Ovary (tissue), 3 donors: ENCODE measurements around the gene MAP1A.
"Not testable (repeated sequence)": the region's sequence is repeated elsewhere in the genome, so short reads cannot be mapped to it uniquely, and the experiment has no call there.

Experiments used
- CTCF ChIP-seq, 3 donors: fragments of 450-650 bp in 2 of 3; fragments of 200-600 bp in 1 of 3; IDR thresholded peaks; one replicate each; pipeline versions ENCODE4 v1.5.1 to v1.8.0; 2016 to 2022; ENCODE audit warnings: antibody characterized with exemption in 3 of 3, mild to moderate bottlenecking in 1 of 3
- POLR2A ChIP-seq: fragments of 450-650 bp; IDR thresholded peaks from one replicate; pipeline ENCODE4 v1.6.1; 2017; ENCODE audit warnings: antibody characterized with exemption, mild to moderate bottlenecking, moderate library complexity
- donor health status: DM: no; HTN: no; CAD: no.

- not testable (repeated sequence) for TF ChIP-seq POLR2A; CTCF (IDR thresholded peaks at IDR 0.05)
These were observed 49.2 kb downstream of the MAP1A start for GRCh38 chr15:43566615-43567014.
